SK-N-SH treated with all-trans-retinoic acid at 6 μM for 48 hours (cell line): ENCODE data around the gene VRK2.
"Not testable (repeated sequence)": the region's sequence is repeated elsewhere in the genome, so short reads cannot be mapped to it uniquely, and the experiment has no call there.

ENCODE experiments used
- ATAC-seq: fragments of 200-7000 bp; cut with Tn5 transposase; 3 replicates; pipeline ENCODE4 v1.9.1; 2020; ENCODE audit warnings: mild to moderate bottlenecking, moderate library complexity
- ARNTL ChIP-seq: fragments of 450-650 bp; formaldehyde crosslinking; IDR thresholded peaks from 2 replicates; pipeline ENCODE4 v1.5.0; 2020; ENCODE audit warnings: low read depth, mild to moderate bottlenecking, moderate library complexity, borderline replicate concordance
- ESRRG ChIP-seq: fragments of 250-450 bp; sonication (Bioruptor Pico); IDR thresholded peaks from 2 replicates; pipeline ENCODE4 v1.6.1; 2021; ENCODE audit warnings: mild to moderate bottlenecking
- ISL1 ChIP-seq: fragments of 250-450 bp; sonication (Bioruptor Pico); IDR thresholded peaks from 2 replicates; pipeline ENCODE4 v2.1.2; 2022; ENCODE audit warnings: mild to moderate bottlenecking, moderate library complexity
- OSR1 ChIP-seq: fragments of 250-450 bp; sonication (Bioruptor Pico); IDR thresholded peaks from 2 replicates; pipeline ENCODE4 v1.8.0; 2022; ENCODE audit warnings: moderate library complexity, mild to moderate bottlenecking, inconsistent platforms
- SNAI2 ChIP-seq: fragments of 250-450 bp; sonication (Bioruptor Pico); IDR thresholded peaks from 2 replicates; pipeline ENCODE4 v1.5.0; 2020; ENCODE audit warnings: mild to moderate bottlenecking, moderate library complexity
- TOX ChIP-seq: fragments of 250-450 bp; sonication (Bioruptor Pico); IDR thresholded peaks from 2 replicates; pipeline ENCODE4 v1.8.0; 2021; ENCODE audit warnings: mild to moderate bottlenecking, moderate library complexity, borderline replicate concordance
- ZC3H10 ChIP-seq: fragments of 250-450 bp; sonication (Bioruptor Pico); IDR thresholded peaks from 2 replicates; pipeline ENCODE4 v1.5.1; 2021; ENCODE audit warnings: mild to moderate bottlenecking, moderate library complexity
- ZFP3 ChIP-seq: fragments of 250-450 bp; sonication (Bioruptor Pico); IDR thresholded peaks from 2 replicates; pipeline ENCODE4 v1.5.0; 2020; ENCODE audit warnings: mild to moderate bottlenecking, moderate library complexity
- ZFP30 ChIP-seq: fragments of 450-650 bp; formaldehyde crosslinking; IDR thresholded peaks from 2 replicates; pipeline ENCODE4 v1.5.0; 2022; ENCODE audit warnings: mild to moderate bottlenecking, moderate library complexity
- ZNF565 ChIP-seq: fragments of 450-650 bp; formaldehyde crosslinking; conservative IDR thresholded peaks from 2 replicates; pipeline ENCODE4 v1.5.0; 2020; ENCODE audit warnings: low read depth, mild to moderate bottlenecking, moderate library complexity
- TF ChIP-seq, protein P1 (sequence below): fragments of 250-450 bp; sonication (Bioruptor Pico); IDR thresholded peaks from 2 replicates; pipeline ENCODE4 v1.5.1; 2021; ENCODE audit warnings: mild to moderate bottlenecking, moderate library complexity
- TF ChIP-seq, protein P2 (sequence below): fragments of 250-450 bp; sonication (Bioruptor Pico); IDR thresholded peaks from 2 replicates; pipeline ENCODE4 v1.5.1; 2020; ENCODE audit warnings: low read depth, mild to moderate bottlenecking, moderate library complexity
- TF ChIP-seq, protein P3 (sequence below): fragments of 250-450 bp; sonication (Bioruptor Pico); IDR thresholded peaks from 2 replicates; pipeline ENCODE4 v1.5.0; 2020; ENCODE audit warnings: mild to moderate bottlenecking, moderate library complexity
- TF ChIP-seq, protein P4 (sequence below): fragments of 250-450 bp; sonication (Bioruptor Pico); IDR thresholded peaks from 2 replicates; pipeline ENCODE4 v1.8.0; 2021; ENCODE audit warnings: low read depth, mild to moderate bottlenecking, moderate library complexity, borderline replicate concordance

VRK2 gene

DNA sequence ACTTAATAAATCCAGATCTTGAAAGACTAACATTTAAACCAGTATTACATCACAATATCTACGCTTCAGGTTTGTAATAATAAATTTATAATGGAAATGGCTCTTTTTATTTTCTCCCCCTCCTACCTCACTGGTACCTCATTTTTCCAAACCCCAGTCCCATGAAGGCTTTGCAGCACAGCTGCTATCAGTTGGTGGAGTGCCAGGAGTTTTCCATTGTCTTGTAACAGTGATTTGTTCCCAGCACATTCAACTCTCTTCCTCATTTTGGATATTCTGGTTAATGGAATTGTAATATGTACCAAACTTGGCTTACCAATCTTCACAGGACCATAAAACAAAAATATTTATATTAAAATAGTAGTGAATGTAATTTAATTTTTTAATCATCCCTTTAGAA lies 91.2 kb downstream of the VRK2 start (continued):
- TF ChIP-seq, protein P1, sequence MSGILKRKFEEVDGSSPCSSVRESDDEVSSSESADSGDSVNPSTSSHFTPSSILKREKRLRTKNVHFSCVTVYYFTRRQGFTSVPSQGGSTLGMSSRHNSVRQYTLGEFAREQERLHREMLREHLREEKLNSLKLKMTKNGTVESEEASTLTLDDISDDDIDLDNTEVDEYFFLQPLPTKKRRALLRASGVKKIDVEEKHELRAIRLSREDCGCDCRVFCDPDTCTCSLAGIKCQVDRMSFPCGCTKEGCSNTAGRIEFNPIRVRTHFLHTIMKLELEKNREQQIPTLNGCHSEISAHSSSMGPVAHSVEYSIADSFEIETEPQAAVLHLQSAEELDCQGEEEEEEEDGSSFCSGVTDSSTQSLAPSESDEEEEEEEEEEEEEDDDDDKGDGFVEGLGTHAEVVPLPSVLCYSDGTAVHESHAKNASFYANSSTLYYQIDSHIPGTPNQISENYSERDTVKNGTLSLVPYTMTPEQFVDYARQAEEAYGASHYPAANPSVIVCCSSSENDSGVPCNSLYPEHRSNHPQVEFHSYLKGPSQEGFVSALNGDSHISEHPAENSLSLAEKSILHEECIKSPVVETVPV (CRISPR knock-in tag), result no peak

DNA sequence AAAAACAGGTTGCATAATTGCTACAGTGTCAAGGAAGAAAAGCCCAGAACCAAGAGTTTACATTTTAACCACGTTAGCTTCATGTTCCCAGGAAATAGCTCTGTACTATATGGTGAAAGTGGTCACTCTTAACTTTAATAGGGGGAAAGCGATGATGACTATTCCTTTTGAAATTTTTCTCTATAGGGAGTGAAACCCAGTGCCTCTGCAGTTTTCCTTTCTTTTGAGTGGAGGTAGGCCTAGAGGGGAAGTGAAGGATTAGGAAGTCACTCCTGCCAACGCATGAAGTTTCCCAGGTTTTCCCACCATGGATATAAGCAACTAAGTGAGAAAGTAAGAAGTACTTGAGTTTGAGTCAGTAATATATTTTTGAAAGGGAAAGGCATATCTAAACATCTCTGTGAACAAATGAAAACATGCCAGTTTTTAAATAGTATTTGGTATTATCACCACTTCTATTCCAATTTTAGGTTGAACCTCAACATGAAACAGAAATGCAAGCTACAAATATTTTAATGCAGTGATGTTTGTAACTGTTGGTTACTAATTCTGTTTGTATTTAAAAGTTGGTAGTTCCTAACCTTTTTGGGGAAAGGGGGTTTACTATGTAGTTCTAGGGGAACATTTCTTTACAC lies 91.9 kb downstream of the VRK2 start:
- TF ChIP-seq, protein P1 (CRISPR knock-in tag), result no peak
- no peak for TF ChIP-seq ZFP3 (CRISPR knock-in tag)
- TF ChIP-seq ZFP30 (CRISPR knock-in tag), result no peak
- no peak for TF ChIP-seq OSR1 (CRISPR knock-in tag)
- no peak for TF ChIP-seq TOX (CRISPR knock-in tag)
- TF ChIP-seq ZC3H10, result no peak
- ATAC-seq, result peak; percentile 28

DNA sequence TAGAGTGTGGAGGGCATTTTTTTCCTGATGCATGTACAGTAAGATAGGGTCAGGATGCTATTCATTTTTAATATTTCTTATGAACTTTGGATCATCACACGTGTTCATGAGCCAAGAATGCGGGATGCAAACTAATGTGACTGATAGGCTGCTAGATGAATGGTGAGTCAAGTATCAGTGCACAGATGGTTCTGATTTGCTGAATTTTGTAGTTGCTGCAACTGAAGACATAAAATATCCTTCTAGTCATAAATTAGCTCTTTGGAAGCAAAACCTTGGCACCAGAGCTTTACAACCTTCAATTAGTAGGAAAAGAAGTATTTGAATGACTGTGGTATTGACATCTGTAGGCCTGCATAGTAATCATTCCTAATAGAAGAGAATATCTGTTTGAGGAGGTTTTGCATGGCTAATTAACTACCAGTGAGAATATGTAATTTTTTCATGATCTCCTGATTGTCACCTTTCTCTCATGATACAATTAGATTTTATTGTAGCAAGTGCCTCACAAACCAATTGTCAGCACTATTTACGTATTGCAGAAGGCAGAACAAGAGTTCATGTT lies 94.0 kb downstream of the VRK2 start:
- peak; percentile 89 for ATAC-seq
- TF ChIP-seq, protein P2, sequence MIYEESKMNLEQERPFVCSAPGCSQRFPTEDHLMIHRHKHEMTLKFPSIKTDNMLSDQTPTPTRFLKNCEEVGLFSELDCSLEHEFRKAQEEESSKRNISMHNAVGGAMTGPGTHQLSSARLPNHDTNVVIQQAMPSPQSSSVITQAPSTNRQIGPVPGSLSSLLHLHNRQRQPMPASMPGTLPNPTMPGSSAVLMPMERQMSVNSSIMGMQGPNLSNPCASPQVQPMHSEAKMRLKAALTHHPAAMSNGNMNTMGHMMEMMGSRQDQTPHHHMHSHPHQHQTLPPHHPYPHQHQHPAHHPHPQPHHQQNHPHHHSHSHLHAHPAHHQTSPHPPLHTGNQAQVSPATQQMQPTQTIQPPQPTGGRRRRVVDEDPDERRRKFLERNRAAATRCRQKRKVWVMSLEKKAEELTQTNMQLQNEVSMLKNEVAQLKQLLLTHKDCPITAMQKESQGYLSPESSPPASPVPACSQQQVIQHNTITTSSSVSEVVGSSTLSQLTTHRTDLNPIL (CRISPR knock-in tag), result no peak
- TF ChIP-seq ARNTL (CRISPR knock-in tag) (no peak), SNAI2 (CRISPR knock-in tag) (no peak), TOX (CRISPR knock-in tag) (peak; percentile 25; the same call in 1 of the 2 replicates), ISL1 (CRISPR knock-in tag) (peak; percentile 72), ZNF565 (CRISPR knock-in tag) (no peak)
- TF ChIP-seq, protein P3, sequence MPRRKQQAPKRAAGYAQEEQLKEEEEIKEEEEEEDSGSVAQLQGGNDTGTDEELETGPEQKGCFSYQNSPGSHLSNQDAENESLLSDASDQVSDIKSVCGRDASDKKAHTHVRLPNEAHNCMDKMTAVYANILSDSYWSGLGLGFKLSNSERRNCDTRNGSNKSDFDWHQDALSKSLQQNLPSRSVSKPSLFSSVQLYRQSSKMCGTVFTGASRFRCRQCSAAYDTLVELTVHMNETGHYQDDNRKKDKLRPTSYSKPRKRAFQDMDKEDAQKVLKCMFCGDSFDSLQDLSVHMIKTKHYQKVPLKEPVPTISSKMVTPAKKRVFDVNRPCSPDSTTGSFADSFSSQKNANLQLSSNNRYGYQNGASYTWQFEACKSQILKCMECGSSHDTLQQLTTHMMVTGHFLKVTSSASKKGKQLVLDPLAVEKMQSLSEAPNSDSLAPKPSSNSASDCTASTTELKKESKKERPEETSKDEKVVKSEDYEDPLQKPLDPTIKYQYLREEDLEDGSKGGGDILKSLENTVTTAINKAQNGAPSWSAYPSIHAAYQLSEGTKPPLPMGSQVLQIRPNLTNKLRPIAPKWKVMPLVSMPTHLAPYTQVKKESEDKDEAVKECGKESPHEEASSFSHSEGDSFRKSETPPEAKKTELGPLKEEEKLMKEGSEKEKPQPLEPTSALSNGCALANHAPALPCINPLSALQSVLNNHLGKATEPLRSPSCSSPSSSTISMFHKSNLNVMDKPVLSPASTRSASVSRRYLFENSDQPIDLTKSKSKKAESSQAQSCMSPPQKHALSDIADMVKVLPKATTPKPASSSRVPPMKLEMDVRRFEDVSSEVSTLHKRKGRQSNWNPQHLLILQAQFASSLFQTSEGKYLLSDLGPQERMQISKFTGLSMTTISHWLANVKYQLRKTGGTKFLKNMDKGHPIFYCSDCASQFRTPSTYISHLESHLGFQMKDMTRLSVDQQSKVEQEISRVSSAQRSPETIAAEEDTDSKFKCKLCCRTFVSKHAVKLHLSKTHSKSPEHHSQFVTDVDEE, result no peak
- TF ChIP-seq, all 23 proteins: peak for 2

DNA sequence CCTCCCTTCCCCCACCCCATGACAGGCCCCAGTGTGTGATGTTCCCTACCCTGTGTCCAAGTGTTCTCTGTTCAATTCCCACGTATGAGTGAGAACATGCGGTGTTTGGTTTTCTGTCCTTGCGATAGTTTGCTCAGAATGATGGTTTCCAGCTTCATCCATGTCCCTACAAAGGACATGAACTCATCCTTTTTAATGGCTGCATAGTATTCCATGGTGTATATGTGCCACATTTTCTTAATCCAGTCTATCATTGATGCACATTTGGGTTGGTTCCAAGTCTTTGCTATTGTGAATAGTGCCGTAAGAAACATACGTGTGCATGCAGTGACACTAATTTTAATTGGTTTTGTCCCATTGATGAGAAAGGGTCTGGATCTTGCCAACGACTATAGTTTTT lies 99.2 kb downstream of the VRK2 start:
- not testable (repeated sequence) for ATAC-seq

DNA sequence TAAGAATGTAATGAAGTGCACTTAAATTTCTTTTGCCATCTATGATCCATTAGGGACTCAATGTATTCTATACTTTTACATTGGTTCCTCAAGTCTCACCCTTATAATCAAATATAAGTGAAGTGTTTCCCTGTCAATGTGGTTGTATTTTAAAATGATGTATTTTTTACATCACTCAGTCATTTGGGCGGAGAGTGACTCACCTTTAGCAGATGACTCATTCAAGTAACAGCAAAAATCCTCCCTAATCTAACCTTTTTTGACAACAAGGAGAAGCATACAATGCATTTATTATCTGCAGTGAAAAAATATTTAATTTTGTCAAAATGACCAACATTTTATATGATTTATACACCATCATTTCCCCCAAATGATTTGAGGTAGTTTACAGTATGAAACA lies 100.1 kb downstream of the VRK2 start:
- TF ChIP-seq ISL1 (CRISPR knock-in tag) (peak; percentile 64), ESRRG (CRISPR knock-in tag) (no peak), ZFP30 (CRISPR knock-in tag) (no peak), TOX (CRISPR knock-in tag) (peak; percentile 24; the same call in 1 of the 2 replicates)
- TF ChIP-seq, protein P2 (CRISPR knock-in tag), result no peak
- TF ChIP-seq, protein P4, sequence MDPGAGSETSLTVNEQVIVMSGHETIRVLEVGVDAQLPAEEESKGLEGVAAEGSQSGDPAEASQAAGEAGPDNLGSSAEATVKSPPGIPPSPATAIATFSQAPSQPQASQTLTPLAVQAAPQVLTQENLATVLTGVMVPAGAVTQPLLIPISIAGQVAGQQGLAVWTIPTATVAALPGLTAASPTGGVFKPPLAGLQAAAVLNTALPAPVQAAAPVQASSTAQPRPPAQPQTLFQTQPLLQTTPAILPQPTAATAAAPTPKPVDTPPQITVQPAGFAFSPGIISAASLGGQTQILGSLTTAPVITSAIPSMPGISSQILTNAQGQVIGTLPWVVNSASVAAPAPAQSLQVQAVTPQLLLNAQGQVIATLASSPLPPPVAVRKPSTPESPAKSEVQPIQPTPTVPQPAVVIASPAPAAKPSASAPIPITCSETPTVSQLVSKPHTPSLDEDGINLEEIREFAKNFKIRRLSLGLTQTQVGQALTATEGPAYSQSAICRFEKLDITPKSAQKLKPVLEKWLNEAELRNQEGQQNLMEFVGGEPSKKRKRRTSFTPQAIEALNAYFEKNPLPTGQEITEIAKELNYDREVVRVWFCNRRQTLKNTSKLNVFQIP (CRISPR knock-in tag), result no peak
- peak; percentile 66 for ATAC-seq
